Measurements from ENCODE around the gene RPS27L. TPM values are rescaled to one million over a fixed set of nuclear protein-coding genes. Genes with fewer than 3 reads are reported as not detected.

The RPS27L gene
- total and polyA plus RNA-seq, 4 donors: 9.8 to 184 (median 40.7) TPM

DNA sequence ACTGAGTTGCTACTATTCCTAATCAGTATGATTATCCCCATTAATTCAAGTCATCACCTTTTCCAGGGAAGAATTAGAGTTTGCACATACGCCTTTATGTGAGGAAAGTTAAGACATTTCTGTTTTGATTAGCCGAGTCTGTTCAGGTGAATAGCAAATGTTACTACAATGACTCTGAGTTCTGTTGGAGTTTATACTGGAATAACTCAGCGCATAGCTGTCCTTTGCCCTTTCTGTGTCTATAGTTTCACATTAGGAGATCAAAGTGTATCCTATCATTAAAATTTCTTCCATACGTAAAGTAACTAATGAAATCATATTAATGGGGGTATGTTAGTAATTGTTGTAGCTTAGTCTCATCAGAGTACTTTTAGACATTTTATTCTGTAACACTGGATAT lies 37.0 kb upstream of the RPS27L start:
- Histone ChIP-seq H3K4me3 (ENCODE audit: low read depth in 1 of 3, low read length in 3 of 3) (no peak overlapping the region), H3K27ac (ENCODE audit: low read depth in 1 of 2, low read length in 2 of 2) (peak overlapping the region; percentile 55 to 68), H3K9ac (ENCODE audit: low read depth in 1 of 2, low read length in 2 of 2) (peak overlapping the region in 1 of 2 donors; percentile 65), H3K27me3 (ENCODE audit: control insufficient read depth in 4 of 4, insufficient read depth in 4 of 4, low read length in 3 of 4) (no peaks in the 10 kb centered on the region), H3K4me1 (ENCODE audit: control insufficient read depth in 4 of 4, insufficient read depth in 4 of 4, low read length in 3 of 4) (peaks cover 6 to 38% (median 28%) of the 10 kb centered on the region in 4 donors), H3K36me3 (ENCODE audit: control insufficient read depth in 4 of 4, insufficient read depth in 3 of 4, low read depth in 1 of 4, low read length in 3 of 4) (no peaks in the 10 kb centered on the region), H3K9me3 (ENCODE audit: control insufficient read depth in 4 of 4, low read length in 3 of 4) (no peaks in the 10 kb centered on the region)
- no peak for DNase-seq (ENCODE audit: low spot score)
- TF ChIP-seq, protein P1, sequence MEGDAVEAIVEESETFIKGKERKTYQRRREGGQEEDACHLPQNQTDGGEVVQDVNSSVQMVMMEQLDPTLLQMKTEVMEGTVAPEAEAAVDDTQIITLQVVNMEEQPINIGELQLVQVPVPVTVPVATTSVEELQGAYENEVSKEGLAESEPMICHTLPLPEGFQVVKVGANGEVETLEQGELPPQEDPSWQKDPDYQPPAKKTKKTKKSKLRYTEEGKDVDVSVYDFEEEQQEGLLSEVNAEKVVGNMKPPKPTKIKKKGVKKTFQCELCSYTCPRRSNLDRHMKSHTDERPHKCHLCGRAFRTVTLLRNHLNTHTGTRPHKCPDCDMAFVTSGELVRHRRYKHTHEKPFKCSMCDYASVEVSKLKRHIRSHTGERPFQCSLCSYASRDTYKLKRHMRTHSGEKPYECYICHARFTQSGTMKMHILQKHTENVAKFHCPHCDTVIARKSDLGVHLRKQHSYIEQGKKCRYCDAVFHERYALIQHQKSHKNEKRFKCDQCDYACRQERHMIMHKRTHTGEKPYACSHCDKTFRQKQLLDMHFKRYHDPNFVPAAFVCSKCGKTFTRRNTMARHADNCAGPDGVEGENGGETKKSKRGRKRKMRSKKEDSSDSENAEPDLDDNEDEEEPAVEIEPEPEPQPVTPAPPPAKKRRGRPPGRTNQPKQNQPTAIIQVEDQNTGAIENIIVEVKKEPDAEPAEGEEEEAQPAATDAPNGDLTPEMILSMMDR (IDR thresholded peaks at IDR 0.05; ENCODE audit: low read depth, low read length, missing input control): no peak
- TF ChIP-seq HNF4A (conservative IDR thresholded peaks at IDR 0.05): peak; percentile 57 to 66
- TF ChIP-seq, protein P2, sequence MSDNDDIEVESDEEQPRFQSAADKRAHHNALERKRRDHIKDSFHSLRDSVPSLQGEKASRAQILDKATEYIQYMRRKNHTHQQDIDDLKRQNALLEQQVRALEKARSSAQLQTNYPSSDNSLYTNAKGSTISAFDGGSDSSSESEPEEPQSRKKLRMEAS (IDR thresholded peaks at IDR 0.05): no peak
- peak; percentile 20 for TF ChIP-seq HNF4G (IDR thresholded peaks at IDR 0.05)
- 51% methylated on average over 4 of the region's 4 CpGs for WGBS

DNA sequence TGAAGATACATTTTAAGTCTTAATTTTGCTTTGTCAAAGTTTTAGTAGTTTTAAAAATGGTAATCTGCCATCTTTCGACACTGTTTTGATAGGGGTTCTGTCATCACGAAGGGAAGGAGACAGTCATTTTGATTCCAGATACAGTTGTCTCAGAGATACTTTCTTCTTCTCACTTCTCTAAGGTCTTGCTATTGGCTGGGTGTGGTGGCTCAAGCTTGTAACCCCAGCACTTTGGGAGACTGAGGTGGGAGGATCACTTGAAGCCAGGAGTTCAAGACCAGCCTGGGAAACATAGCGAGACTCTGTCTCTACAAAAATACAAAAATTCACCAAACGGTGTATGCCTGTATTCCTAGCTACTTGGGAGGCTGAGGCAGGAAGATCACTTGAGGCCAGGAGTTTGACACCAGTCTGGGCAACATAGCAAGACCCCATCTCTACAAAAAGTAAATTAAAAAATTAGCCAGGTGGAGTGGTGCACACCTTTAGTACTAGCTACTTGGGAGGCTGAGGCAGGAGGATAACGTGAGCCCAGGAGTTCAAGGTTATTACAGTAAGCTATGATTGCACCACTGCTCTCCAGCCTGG lies 35.4 kb upstream of the RPS27L start:
- Histone ChIP-seq H3K27me3 (ENCODE audit: control insufficient read depth in 4 of 4, insufficient read depth in 4 of 4, low read length in 3 of 4) (no peaks in the 10 kb centered on the region), H3K4me1 (ENCODE audit: control insufficient read depth in 4 of 4, insufficient read depth in 4 of 4, low read length in 3 of 4) (peaks cover 3 to 36% (median 23%) of the 10 kb centered on the region in 4 donors), H3K36me3 (ENCODE audit: control insufficient read depth in 4 of 4, insufficient read depth in 3 of 4, low read depth in 1 of 4, low read length in 3 of 4) (no peaks in the 10 kb centered on the region), H3K9me3 (ENCODE audit: control insufficient read depth in 4 of 4, low read length in 3 of 4) (no peaks in the 10 kb centered on the region), H3K9ac (ENCODE audit: low read depth in 1 of 2, low read length in 2 of 2) (no peak overlapping the region), H3K27ac (ENCODE audit: low read depth in 1 of 2, low read length in 2 of 2) (peak overlapping the region in 1 of 2 donors; percentile 42), H3K4me3 (ENCODE audit: low read depth in 1 of 3, low read length in 3 of 3) (no peak overlapping the region)
- no peak for TF ChIP-seq HNF4A (conservative IDR thresholded peaks at IDR 0.05)
- no peak for TF ChIP-seq FOXA1 (IDR thresholded peaks at IDR 0.05)
- no peak for TF ChIP-seq RXRA (IDR thresholded peaks at IDR 0.05)
- TF ChIP-seq EGR1 (IDR thresholded peaks at IDR 0.05; ENCODE audit: low read depth in 2 of 2): no peak
- TF ChIP-seq YY1 (IDR thresholded peaks at IDR 0.05): no peak
- TF ChIP-seq, protein P3, sequence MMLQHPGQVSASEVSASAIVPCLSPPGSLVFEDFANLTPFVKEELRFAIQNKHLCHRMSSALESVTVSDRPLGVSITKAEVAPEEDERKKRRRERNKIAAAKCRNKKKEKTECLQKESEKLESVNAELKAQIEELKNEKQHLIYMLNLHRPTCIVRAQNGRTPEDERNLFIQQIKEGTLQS (IDR thresholded peaks at IDR 0.05): no peak
- TF ChIP-seq, protein P2 (IDR thresholded peaks at IDR 0.05): no peak
- TF ChIP-seq, protein P4, sequence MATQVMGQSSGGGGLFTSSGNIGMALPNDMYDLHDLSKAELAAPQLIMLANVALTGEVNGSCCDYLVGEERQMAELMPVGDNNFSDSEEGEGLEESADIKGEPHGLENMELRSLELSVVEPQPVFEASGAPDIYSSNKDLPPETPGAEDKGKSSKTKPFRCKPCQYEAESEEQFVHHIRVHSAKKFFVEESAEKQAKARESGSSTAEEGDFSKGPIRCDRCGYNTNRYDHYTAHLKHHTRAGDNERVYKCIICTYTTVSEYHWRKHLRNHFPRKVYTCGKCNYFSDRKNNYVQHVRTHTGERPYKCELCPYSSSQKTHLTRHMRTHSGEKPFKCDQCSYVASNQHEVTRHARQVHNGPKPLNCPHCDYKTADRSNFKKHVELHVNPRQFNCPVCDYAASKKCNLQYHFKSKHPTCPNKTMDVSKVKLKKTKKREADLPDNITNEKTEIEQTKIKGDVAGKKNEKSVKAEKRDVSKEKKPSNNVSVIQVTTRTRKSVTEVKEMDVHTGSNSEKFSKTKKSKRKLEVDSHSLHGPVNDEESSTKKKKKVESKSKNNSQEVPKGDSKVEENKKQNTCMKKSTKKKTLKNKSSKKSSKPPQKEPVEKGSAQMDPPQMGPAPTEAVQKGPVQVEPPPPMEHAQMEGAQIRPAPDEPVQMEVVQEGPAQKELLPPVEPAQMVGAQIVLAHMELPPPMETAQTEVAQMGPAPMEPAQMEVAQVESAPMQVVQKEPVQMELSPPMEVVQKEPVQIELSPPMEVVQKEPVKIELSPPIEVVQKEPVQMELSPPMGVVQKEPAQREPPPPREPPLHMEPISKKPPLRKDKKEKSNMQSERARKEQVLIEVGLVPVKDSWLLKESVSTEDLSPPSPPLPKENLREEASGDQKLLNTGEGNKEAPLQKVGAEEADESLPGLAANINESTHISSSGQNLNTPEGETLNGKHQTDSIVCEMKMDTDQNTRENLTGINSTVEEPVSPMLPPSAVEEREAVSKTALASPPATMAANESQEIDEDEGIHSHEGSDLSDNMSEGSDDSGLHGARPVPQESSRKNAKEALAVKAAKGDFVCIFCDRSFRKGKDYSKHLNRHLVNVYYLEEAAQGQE (IDR thresholded peaks at IDR 0.05): no peak
- TF ChIP-seq, protein P1 (IDR thresholded peaks at IDR 0.05; ENCODE audit: low read depth, low read length, missing input control): no peak
- TF ChIP-seq SP1 (IDR thresholded peaks at IDR 0.05): no peak
- TF ChIP-seq TAF1 (conservative IDR thresholded peaks at IDR 0.05): no peak
- no peak for TF ChIP-seq FOXA2 (IDR thresholded peaks at IDR 0.05)
- WGBS: 89% methylated on average over 5 of the region's 5 CpGs
- DNase-seq (ENCODE audit: low spot score): no peak
